H9 (cell line): ENCODE measurements around the gene DYNLRB1. TPM values are rescaled to one million over a fixed set of nuclear protein-coding genes. Genes with fewer than 3 reads are reported as not detected.

Experiments
- DNase-seq: peaks from one replicate; pipeline ENCODE4 v3.0.0-alpha.2; 2017
- H2AFZ ChIP-seq: one replicate; pipeline ENCODE4 v1.6.1; 2013; ENCODE audit warnings: mild to moderate bottlenecking, low read length, control low read depth, moderate library complexity
- H2AK5ac ChIP-seq: 2 replicates; pipeline ENCODE4 v1.6.1; 2013; ENCODE audit warnings: low read length, control low read depth, mixed read lengths; ENCODE audit not compliant: insufficient read length
- H2BK120ac ChIP-seq: one replicate; pipeline ENCODE4 v1.6.1; 2013; ENCODE audit warnings: low read depth, mild to moderate bottlenecking, low read length, control low read depth, inconsistent platforms; ENCODE audit not compliant: poor library complexity, severe bottlenecking
- H2BK12ac ChIP-seq: 2 replicates; pipeline ENCODE4 v1.6.1; 2013; ENCODE audit warnings: low read length, control low read depth, mixed read lengths, low read depth; ENCODE audit not compliant: insufficient read length
- H2BK15ac ChIP-seq: 2 replicates; pipeline ENCODE4 v1.6.1; 2013; ENCODE audit warnings: low read depth, low read length, control low read depth
- H2BK20ac ChIP-seq: one replicate; pipeline ENCODE4 v1.6.1; 2013; ENCODE audit warnings: low read depth, mild to moderate bottlenecking, low read length, control low read depth, inconsistent platforms; ENCODE audit not compliant: poor library complexity, severe bottlenecking
- H2BK5ac ChIP-seq: 2 replicates; pipeline ENCODE4 v1.6.1; 2013; ENCODE audit warnings: low read length, control low read depth, mixed read lengths; ENCODE audit not compliant: insufficient read length
- H3K14ac ChIP-seq: 2 replicates; pipeline ENCODE4 v1.6.1; 2013; ENCODE audit warnings: low read length, control low read depth; ENCODE audit not compliant: insufficient read depth
- H3K18ac ChIP-seq: 2 replicates; pipeline ENCODE4 v1.6.1; 2013; ENCODE audit warnings: low read depth, mild to moderate bottlenecking, mixed read lengths, low read length, control low read depth; ENCODE audit not compliant: insufficient read length
- H3K23ac ChIP-seq: 2 replicates; pipeline ENCODE4 v1.6.1; 2013; ENCODE audit warnings: low read length, control low read depth, mixed read lengths, low read depth; ENCODE audit not compliant: insufficient read length
- H3K23me2 ChIP-seq: 2 replicates; pipeline ENCODE4 v1.6.1; 2013; ENCODE audit warnings: low read depth, mild to moderate bottlenecking, mixed read lengths, low read length, control low read depth; ENCODE audit not compliant: insufficient read length, poor library complexity, severe bottlenecking
- H3K27ac ChIP-seq: 2 replicates; pipeline ENCODE4 v1.5.1; 2013; ENCODE audit warnings: low read length, control low read depth, mixed read lengths, low read depth; ENCODE audit not compliant: insufficient read length
- H3K27me3 ChIP-seq: 2 replicates; pipeline ENCODE4 v1.6.1; 2013; ENCODE audit warnings: low read length, control low read depth, inconsistent platforms; ENCODE audit not compliant: insufficient read depth
- H3K4ac ChIP-seq: 2 replicates; pipeline ENCODE4 v1.6.1; 2013; ENCODE audit warnings: low read depth, mild to moderate bottlenecking, control low read depth, inconsistent platforms, low read length, moderate library complexity
- H3K4me1 ChIP-seq: 2 replicates; pipeline ENCODE4 v1.6.1; 2013; ENCODE audit warnings: low read length, control low read depth, inconsistent platforms; ENCODE audit not compliant: insufficient read depth
- H3K4me2 ChIP-seq: 2 replicates; pipeline ENCODE4 v1.6.1; 2013; ENCODE audit warnings: low read length, control low read depth, mixed read lengths; ENCODE audit not compliant: insufficient read length, insufficient read depth
- H3K56ac ChIP-seq: 2 replicates; pipeline ENCODE4 v1.6.1; 2013; ENCODE audit warnings: low read depth, mild to moderate bottlenecking, mixed read lengths, low read length, control low read depth; ENCODE audit not compliant: insufficient read length
- H3K79me1 ChIP-seq: 2 replicates; pipeline ENCODE4 v1.6.1; 2013; ENCODE audit warnings: low read depth, mild to moderate bottlenecking, moderate library complexity, low read length, control low read depth, inconsistent platforms; ENCODE audit not compliant: insufficient read depth, poor library complexity, severe bottlenecking
- H3K79me2 ChIP-seq: 2 replicates; pipeline ENCODE4 v1.6.1; 2013; ENCODE audit warnings: low read length, control low read depth, inconsistent platforms; ENCODE audit not compliant: insufficient read depth
- H3K9ac ChIP-seq: 2 replicates; pipeline ENCODE4 v1.6.1; 2013; ENCODE audit warnings: low read length, control low read depth, mixed read lengths; ENCODE audit not compliant: insufficient read length; ENCODE audit errors: extremely low read depth
- H3K9me3 ChIP-seq: one replicate; pipeline ENCODE4 v1.6.1; 2013; ENCODE audit warnings: low read depth, low read length, inconsistent platforms; ENCODE audit not compliant: control insufficient read depth
- H3T11ph ChIP-seq: one replicate; pipeline ENCODE4 v1.6.1; 2013; ENCODE audit warnings: mild to moderate bottlenecking, low read length, control low read depth, inconsistent platforms
- H4K20me1 ChIP-seq: one replicate; pipeline ENCODE4 v1.6.1; 2013; ENCODE audit not compliant: control insufficient read depth, insufficient read length, insufficient read depth
- H4K5ac ChIP-seq: 2 replicates; pipeline ENCODE4 v1.6.1; 2013; ENCODE audit warnings: low read depth, mild to moderate bottlenecking, mixed read lengths, low read length, control low read depth; ENCODE audit not compliant: insufficient read length
- H4K8ac ChIP-seq: replicated peaks from 2 replicates; pipeline ENCODE4 v1.6.1; 2013; ENCODE audit warnings: low read length, control low read depth, mixed read lengths, low read depth; ENCODE audit not compliant: insufficient read length
- H4K91ac ChIP-seq: 2 replicates; pipeline ENCODE4 v1.6.1; 2013; ENCODE audit warnings: low read depth, mild to moderate bottlenecking, moderate library complexity, mixed read lengths, low read length, control low read depth; ENCODE audit not compliant: insufficient read length
- H3K27ac Mint-ChIP-seq, 3 experiments: 2 replicates in 2 of 3; 3 replicates in 1 of 3; pipeline ENCODE4 v1.8.0; 2020 to 2021; ENCODE audit warnings: mixed read lengths in 3 of 3, mild to moderate bottlenecking in 1 of 3, moderate library complexity in 1 of 3
- H3K27me3 Mint-ChIP-seq: 2 replicates; pipeline ENCODE4 v1.8.0; 2021; ENCODE audit warnings: low read depth, mild to moderate bottlenecking, moderate library complexity, mixed read lengths
- H3K36me3 Mint-ChIP-seq, 3 experiments: 2 replicates in 2 of 3; 3 replicates in 1 of 3; pipeline ENCODE4 v1.8.0; 2020 to 2021; ENCODE audit warnings: low read depth in 3 of 3, mixed read lengths in 3 of 3; ENCODE audit not compliant: insufficient read depth in 1 of 3
- H3K4me1 Mint-ChIP-seq, 2 experiments: 2 replicates each; pipeline ENCODE4 v1.8.0; 2020; ENCODE audit warnings: mixed read lengths in 2 of 2
- H3K4me3 Mint-ChIP-seq, 2 experiments: 2 replicates in 1 of 2; 3 replicates in 1 of 2; pipeline ENCODE4 v1.8.0; 2020 to 2021; ENCODE audit warnings: mild to moderate bottlenecking in 2 of 2, mixed read lengths in 2 of 2, moderate library complexity in 1 of 2
- H3K9me3 Mint-ChIP-seq, 2 experiments: 2 replicates in 1 of 2; 3 replicates in 1 of 2; pipeline ENCODE4 v1.8.0; 2020; ENCODE audit warnings: mild to moderate bottlenecking in 2 of 2, mixed read lengths in 2 of 2, moderate library complexity in 1 of 2
- WGBS: extraction: QIAGEN DNeasy Blood & Tissue Kit; methylation state at CpG from one replicate; pipeline ENCODE4 v1.1.7; 2013; ENCODE audit warnings: missing lambda C conversion rate, low lambda C conversion rate, mixed read lengths; ENCODE audit not compliant: insufficient read length; ENCODE audit errors: extremely low coverage; 5-methylcytosine and 5-hydroxymethylcytosine counted together
- total RNA-seq: library from RNA; stranded (reverse); gene quantifications from 2 replicates; pipeline ENCODE4 v1.2.1, GENCODE V29; 2021
- TF ChIP-seq, protein P1 (sequence below): fragments of 200-600 bp; sonication (generic); conservative IDR thresholded peaks from 3 replicates; pipeline ENCODE4 v1.8.0; 2021; ENCODE audit warnings: antibody characterized with exemption, mild to moderate bottlenecking

DYNLRB1 gene
- total RNA-seq, 1 experiment from 2014 or later, result 200 TPM

GRCh38 chr20:34553366-34553867 lies 37.2 kb downstream of the DYNLRB1 start:
- H2BK5ac ChIP-seq, result no peak overlapping the region
- H3K14ac ChIP-seq, result no peak overlapping the region
- H3K4me3 Mint-ChIP-seq, result no peak overlapping the region
- no peak overlapping the region for H2BK20ac ChIP-seq
- no peaks in the 10 kb centered on the region for H3K9me3 ChIP-seq
- no peak overlapping the region for H4K5ac ChIP-seq
- peaks cover 4% of the 10 kb centered on the region for H3K23me2 ChIP-seq
- no peak overlapping the region for H2BK12ac ChIP-seq
- H3K23ac ChIP-seq, result no peak overlapping the region
- no peaks in the 10 kb centered on the region; a peak in 1 of 7 replicates for H3K36me3 Mint-ChIP-seq
- H3K27ac ChIP-seq, result no peak overlapping the region
- H3K9me3 Mint-ChIP-seq, result no peaks in the 10 kb centered on the region
- H3K27ac Mint-ChIP-seq, result no peak overlapping the region
- H2BK120ac ChIP-seq, result no peak overlapping the region
- peaks cover 2% of the 10 kb centered on the region; the same call in 1 of the 2 replicates for H3K4me1 ChIP-seq
- no peak overlapping the region for H2AFZ ChIP-seq
- H4K8ac ChIP-seq, result no peak overlapping the region
- no peak overlapping the region for H2BK15ac ChIP-seq
- H3T11ph ChIP-seq, result no peak overlapping the region
- no peaks in the 10 kb centered on the region for H3K79me1 ChIP-seq
- peaks cover 14 to 15% of the 10 kb centered on the region in 2 experiments for H3K4me1 Mint-ChIP-seq
- no peaks in the 10 kb centered on the region for H4K20me1 ChIP-seq
- WGBS, result no CpG with 5 or more reads among the region's 4 CpGs
- no peak for DNase-seq
- H3K56ac ChIP-seq, result no peak overlapping the region
- no peak overlapping the region for H3K4ac ChIP-seq
- peaks cover 5% of the 10 kb centered on the region for H3K27me3 Mint-ChIP-seq
- TF ChIP-seq, protein P1, sequence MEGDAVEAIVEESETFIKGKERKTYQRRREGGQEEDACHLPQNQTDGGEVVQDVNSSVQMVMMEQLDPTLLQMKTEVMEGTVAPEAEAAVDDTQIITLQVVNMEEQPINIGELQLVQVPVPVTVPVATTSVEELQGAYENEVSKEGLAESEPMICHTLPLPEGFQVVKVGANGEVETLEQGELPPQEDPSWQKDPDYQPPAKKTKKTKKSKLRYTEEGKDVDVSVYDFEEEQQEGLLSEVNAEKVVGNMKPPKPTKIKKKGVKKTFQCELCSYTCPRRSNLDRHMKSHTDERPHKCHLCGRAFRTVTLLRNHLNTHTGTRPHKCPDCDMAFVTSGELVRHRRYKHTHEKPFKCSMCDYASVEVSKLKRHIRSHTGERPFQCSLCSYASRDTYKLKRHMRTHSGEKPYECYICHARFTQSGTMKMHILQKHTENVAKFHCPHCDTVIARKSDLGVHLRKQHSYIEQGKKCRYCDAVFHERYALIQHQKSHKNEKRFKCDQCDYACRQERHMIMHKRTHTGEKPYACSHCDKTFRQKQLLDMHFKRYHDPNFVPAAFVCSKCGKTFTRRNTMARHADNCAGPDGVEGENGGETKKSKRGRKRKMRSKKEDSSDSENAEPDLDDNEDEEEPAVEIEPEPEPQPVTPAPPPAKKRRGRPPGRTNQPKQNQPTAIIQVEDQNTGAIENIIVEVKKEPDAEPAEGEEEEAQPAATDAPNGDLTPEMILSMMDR, result no peak
- H4K91ac ChIP-seq, result no peak overlapping the region
- H3K9ac ChIP-seq, result no peak overlapping the region
- H3K4me2 ChIP-seq, result no peak overlapping the region
- H3K79me2 ChIP-seq, result no peaks in the 10 kb centered on the region
- no peaks in the 10 kb centered on the region for H3K27me3 ChIP-seq
- no peak overlapping the region for H2AK5ac ChIP-seq
- H3K18ac ChIP-seq, result no peak overlapping the region
